GM12878 (cell line): Measurements from ENCODE around the gene ZNF423. TPM values are rescaled to one million over a fixed set of nuclear protein-coding genes. Genes with fewer than 3 reads are reported as not detected.

Source experiments
- ATAC-seq: fragments of 200-7000 bp; cut with Tn5 transposase; 3 replicates; pipeline ENCODE4 v1.9.1; 2020; ENCODE audit warnings: mild to moderate bottlenecking, moderate library complexity
- BruUV-seq: library from RNA; stranded (reverse); fragments of 400-500 nt; replicated peaks from 2 replicates; lab custom pipeline; 2021; lab: Mats Ljungman, UMichigan
- CTCF ChIA-PET: fragments of 300-600 bp; sonication (Branson Sonifier 250); formaldehyde crosslinking; extraction: SDS; loops from one replicate; lab custom pipeline; 2021; ENCODE audit warnings: inconsistent platforms; lab: Yijun Ruan, JAX
- POLR2A ChIA-PET: fragments of 350-600 bp; formaldehyde crosslinking; extraction: SDS; loops from one replicate; lab custom pipeline; 2021; ENCODE audit warnings: inconsistent platforms; lab: Charles Lee
- RAD21 ChIA-PET: fragments of 300-600 bp; sonication (Branson Sonifier 250); formaldehyde crosslinking; loops from one replicate; lab custom pipeline; 2023; ENCODE audit warnings: antibody characterized with exemption; ENCODE audit not compliant: unreplicated experiment; lab: Charles Lee
- SMC1A ChIA-PET: fragments of 300-600 bp; sonication (Branson Sonifier 250); formaldehyde crosslinking; loops from one replicate; lab custom pipeline; 2023; ENCODE audit not compliant: unreplicated experiment, uncharacterized antibody; lab: Charles Lee
- DNase-seq: peaks from one replicate; pipeline ENCODE4 v3.0.0-alpha.2; 2011; ENCODE audit warnings: low read depth, low spot score
- FAIRE-seq: peaks from 3 replicates; lab custom pipeline; 2011; peaks lifted over from hg19 to GRCh38; lab: Jason Lieb, UNC
- H2AFZ ChIP-seq: 2 replicates; pipeline ENCODE4 v1.6.0; 2011; ENCODE audit warnings: low read depth, low read length, control low read depth; ENCODE audit not compliant: control insufficient read depth
- H3K27ac ChIP-seq: 2 replicates; pipeline ENCODE4 v1.5.1; 2011; ENCODE audit warnings: control low read depth; ENCODE audit not compliant: control insufficient read depth, insufficient read depth
- H3K27me3 ChIP-seq, 2 experiments: replicated peaks in 1 of 2; 2 replicates each; pipeline versions ENCODE4 v1.6.0 to v1.6.1; 2011; ENCODE audit warnings: low read length in 1 of 2; ENCODE audit not compliant: control insufficient read depth in 2 of 2, insufficient read depth in 2 of 2
- H3K36me3 ChIP-seq, 2 experiments: 2 replicates each; pipeline ENCODE4 v1.5.1; 2011; ENCODE audit warnings: low read length in 1 of 2; ENCODE audit not compliant: control insufficient read depth in 2 of 2, insufficient read depth in 2 of 2
- H3K4me1 ChIP-seq: 2 replicates; pipeline ENCODE4 v1.6.1; 2011; ENCODE audit warnings: mild to moderate bottlenecking, low read length, moderate library complexity, mixed read lengths; ENCODE audit not compliant: control insufficient read depth, insufficient read depth
- H3K4me2 ChIP-seq: 2 replicates; pipeline ENCODE4 v1.6.0; 2011; ENCODE audit warnings: control low read depth; ENCODE audit not compliant: control insufficient read depth, insufficient read depth
- H3K4me3 ChIP-seq: fragments of 200-600 bp; sonication (generic); 2 replicates; pipeline ENCODE4 v1.5.1; 2016
- H3K79me2 ChIP-seq: 2 replicates; pipeline ENCODE4 v1.6.0; 2011; ENCODE audit warnings: low read length; ENCODE audit not compliant: control insufficient read depth, insufficient read depth
- H3K9ac ChIP-seq: 2 replicates; pipeline ENCODE4 v1.8.0; 2011; ENCODE audit warnings: low read length, control low read depth, mixed read lengths; ENCODE audit not compliant: control insufficient read depth, insufficient read depth
- H3K9me3 ChIP-seq: replicated peaks from 3 replicates; pipeline ENCODE4 v1.5.1; 2011; ENCODE audit warnings: mild to moderate bottlenecking, low read length; ENCODE audit not compliant: control insufficient read depth, insufficient read depth
- H4K20me1 ChIP-seq: 2 replicates; pipeline ENCODE4 v1.6.0; 2011; ENCODE audit not compliant: control insufficient read depth, insufficient read depth
- CBFB ChIP-seq: IDR thresholded peaks from 2 replicates; pipeline ENCODE4 v1.6.1; 2016; ENCODE audit warnings: antibody characterized with exemption, low read depth
- CHD2 ChIP-seq: IDR thresholded peaks from 2 replicates; pipeline ENCODE4 v1.6.1; 2011; ENCODE audit warnings: low read depth, low read length, improper control_type of control experiment, borderline replicate concordance
- ELK1 ChIP-seq: IDR thresholded peaks from 2 replicates; pipeline ENCODE4 v1.6.1; 2012; ENCODE audit warnings: low read depth, low read length, improper control_type of control experiment
- EZH2 ChIP-seq: IDR thresholded peaks from 2 replicates; pipeline ENCODE4 v1.6.1; 2012; ENCODE audit warnings: low read depth, mild to moderate bottlenecking, control low read depth, inconsistent platforms, low read length, borderline replicate concordance; ENCODE audit not compliant: control insufficient read depth
- GATAD2B ChIP-seq: fragments of 450-650 bp; conservative IDR thresholded peaks from 2 replicates; pipeline ENCODE4 v1.6.1; 2017; ENCODE audit warnings: low read depth, mild to moderate bottlenecking, moderate library complexity
- HDAC2 ChIP-seq: fragments of 200-600 bp; sonication (generic); IDR thresholded peaks from 2 replicates; pipeline ENCODE4 v1.6.1; 2017
- KAT2A ChIP-seq: conservative IDR thresholded peaks from 2 replicates; pipeline ENCODE4 v1.6.1; 2011; ENCODE audit warnings: low read depth, low read length; ENCODE audit not compliant: control insufficient read depth
- MTA2 ChIP-seq: fragments of 450-650 bp; IDR thresholded peaks from 2 replicates; pipeline ENCODE4 v1.6.1; 2016; ENCODE audit warnings: low read depth, mild to moderate bottlenecking, moderate library complexity
- MYB ChIP-seq: fragments of 150-350 bp; IDR thresholded peaks from 2 replicates; pipeline ENCODE4 v1.6.1; 2014; ENCODE audit warnings: mild to moderate bottlenecking, low read depth, low read length, borderline replicate concordance
- PAX8 ChIP-seq: fragments of 450-650 bp; IDR thresholded peaks from 2 replicates; pipeline ENCODE4 v1.6.1; 2017; ENCODE audit warnings: mild to moderate bottlenecking, moderate library complexity
- POU2F2 ChIP-seq: IDR thresholded peaks from 3 replicates; pipeline ENCODE4 v1.6.1; 2011; ENCODE audit warnings: low read depth, mild to moderate bottlenecking, low read length, borderline replicate concordance
- RB1 ChIP-seq: fragments of 450-650 bp; formaldehyde crosslinking; IDR thresholded peaks from 2 replicates; pipeline ENCODE4 v1.6.1; 2017; ENCODE audit warnings: mild to moderate bottlenecking, borderline replicate concordance
- TCF7 ChIP-seq: IDR thresholded peaks from 2 replicates; pipeline ENCODE4 v1.6.1; 2014; ENCODE audit warnings: antibody characterized with exemption, borderline replicate concordance
- ZNF592 ChIP-seq: fragments of 450-650 bp; IDR thresholded peaks from 2 replicates; pipeline ENCODE4 v1.6.1; 2017; ENCODE audit warnings: mild to moderate bottlenecking, moderate library complexity
- WGBS: methylation state at CpG from one replicate; pipeline ENCODE4 v1.1.6; 2016; ENCODE audit warnings: low lambda C conversion rate; ENCODE audit not compliant: insufficient replicate concordance, insufficient coverage; ENCODE audit errors: missing lambda C conversion rate; 5-methylcytosine and 5-hydroxymethylcytosine counted together
- in situ Hi-C: fragments of 300-500 bp; cut with MboI; formaldehyde crosslinking; loops from 9 replicates; pipeline ENCODE4 v1.14.3; 2018; ENCODE audit warnings: mixed read lengths
- intact Hi-C: fragments of 100-400 bp; cut with micrococcal nuclease; formaldehyde crosslinking; loops from one replicate; pipeline ENCODE4 v1.14.2; 2022; ENCODE audit not compliant: unreplicated experiment
- polyA plus RNA-seq, 11 experiments: library from polyadenylated mRNA; depleted of rRNA in 4 of 11; unstranded in 6 of 11; stranded (reverse) in 5 of 11; fragments of >200 nt; fragmentation: Nextera tagmentation in 4 of 11; fragmentation: Illumina TruSeq in 1 of 11; extraction: Ambion mirVana in 4 of 11; extraction: Trizol in 1 of 11; gene quantifications; 1 replicate in 1 of 11; 2 replicates in 10 of 11; pipeline versions ENCODE4 v1.2.1 to v1.2.3, GENCODE V29; 2011 to 2016; ENCODE audit warnings: inconsistent platforms in 2 of 11, missing spikeins in 2 of 11, low read depth in 1 of 11
- total RNA-seq, 4 experiments: library from RNA; depleted of rRNA in 3 of 4; stranded (reverse); fragments of >200 nt in 3 of 4; fragmentation: Illumina TruSeq in 1 of 4; extraction: Trizol in 1 of 4; gene quantifications; 2 replicates each; pipeline versions ENCODE4 v1.2.1 to v1.2.3, GENCODE V29; 2013 to 2021

ZNF423 gene
- total and polyA plus RNA-seq, 10 of the 15 experiments (the other 5 are each of a cell fraction or from before 2014, with no cell fraction given), result 0.03 to 0.64 (median 0.10) TPM

GRCh38 chr16:49875806-49876715, 20.1 kb upstream of the ZNF423 start:
- peaks cover 0 to 3% of the 10 kb centered on the region in 2 experiments; a peak in 2 of 4 replicates for H3K27me3 ChIP-seq
- H2AFZ ChIP-seq, result no peak overlapping the region
- BruUV-seq, result no TSS peak
- WGBS, result 54% methylated on average over 31 of the region's 45 CpGs
- no peak overlapping the region for H3K9ac ChIP-seq
- H3K4me3 ChIP-seq, result no peak overlapping the region
- ATAC-seq (no peak), FAIRE-seq (no peak), DNase-seq (no peak)
- in situ Hi-C loops (no loop called here), intact Hi-C loops (no loop called here)
- ChIA-PET CTCF (interaction anchor here (1.1 to 1.5 kb wide), 2 partner anchors 14 to 18 kb away, joined by 3 read pairs; no protein-coding TSS in a partner anchor), POLR2A (no interaction called here), SMC1A (no interaction called here), RAD21 (no interaction called here)
- no peak overlapping the region for H3K4me2 ChIP-seq
- H3K9me3 ChIP-seq, result no peaks in the 10 kb centered on the region
- no peak overlapping the region for H3K27ac ChIP-seq
- no peaks in the 10 kb centered on the region for H3K36me3 ChIP-seq
- no peaks in the 10 kb centered on the region for H4K20me1 ChIP-seq
- no peaks in the 10 kb centered on the region for H3K4me1 ChIP-seq
- TF ChIP-seq TCF7 (no peak), PAX8 (no peak), KAT2A (no peak), RB1 (no peak), MYB (no peak), ZNF592 (no peak), CBFB (no peak), ELK1 (no peak), CHD2 (no peak), HDAC2 (no peak), POU2F2 (no peak), MTA2 (no peak), EZH2 (no peak), GATAD2B (no peak)
- H3K79me2 ChIP-seq, result no peaks in the 10 kb centered on the region
